HG03432 (cell line): ENCODE measurements around the gene CCDC88A.
A peak's percentile ranks its signal among the peaks of the same experiment; 100 is the strongest.
"Not testable (repeated sequence)": the region's sequence is repeated elsewhere in the genome, so short reads cannot be mapped to it uniquely, and the experiment has no call there.

Experiments used
- ATAC-seq: cut with Tn5 transposase; IDR thresholded peaks from one replicate; pipeline ENCODE4 v1.9.1; 2021; ENCODE audit warnings: mild to moderate bottlenecking, moderate library complexity; ENCODE audit not compliant: unreplicated experiment

The CCDC88A gene

GRCh38 chr2:55391155-55391554 lies 28.5 kb downstream of the CCDC88A start:
- ATAC-seq, result no peak

GRCh38 chr2:55385516-55385915 lies 34.1 kb downstream of the CCDC88A start:
- ATAC-seq, result not testable (repeated sequence)

- ATAC-seq, result no peak
Observed at GRCh38 chr2:55384786-55385185, 34.9 kb downstream of the CCDC88A start.

- no peak for ATAC-seq
Observed at GRCh38 chr2:55371376-55371775, 48.3 kb downstream of the CCDC88A start.

- ATAC-seq, result no peak
Observed at GRCh38 chr2:55370208-55370607, 49.4 kb downstream of the CCDC88A start.

- ATAC-seq, result no peak
Observed at GRCh38 chr2:55365303-55365702, 54.4 kb downstream of the CCDC88A start.

GRCh38 chr2:55364189-55365055 lies 55.2 kb downstream of the CCDC88A start:
- no peak for ATAC-seq

GRCh38 chr2:55363636-55364035 lies 56.0 kb downstream of the CCDC88A start:
- ATAC-seq, result no peak

- ATAC-seq, result peak; percentile 49
Observed at GRCh38 chr2:55361465-55362189, 58.0 kb downstream of the CCDC88A start.

GRCh38 chr2:55358451-55358850 lies 61.2 kb downstream of the CCDC88A start:
- ATAC-seq, result no peak

- no peak for ATAC-seq
Observed at GRCh38 chr2:55357927-55358326, 61.7 kb downstream of the CCDC88A start.

- no peak for ATAC-seq
Observed at GRCh38 chr2:55357164-55357563, 62.5 kb downstream of the CCDC88A start.

- not testable (repeated sequence) for ATAC-seq
Observed at GRCh38 chr2:55356136-55356535, 63.5 kb downstream of the CCDC88A start.

- ATAC-seq, result no peak
Observed at GRCh38 chr2:55355451-55355850, 64.2 kb downstream of the CCDC88A start.

- ATAC-seq, result no peak
Observed at GRCh38 chr2:55351672-55352071, 68.0 kb downstream of the CCDC88A start.

GRCh38 chr2:55345064-55345463 lies 74.6 kb downstream of the CCDC88A start:
- ATAC-seq, result no peak

- ATAC-seq, result no peak
Observed at GRCh38 chr2:55338268-55338667, 81.4 kb downstream of the CCDC88A start.

- no peak for ATAC-seq
Observed at GRCh38 chr2:55334728-55335127, 84.9 kb downstream of the CCDC88A start.

- no peak for ATAC-seq
Observed at GRCh38 chr2:55330541-55331297, 88.9 kb downstream of the CCDC88A start.

GRCh38 chr2:55327470-55328230 lies 92.0 kb downstream of the CCDC88A start:
- no peak for ATAC-seq

GRCh38 chr2:55314985-55315384 lies 104.7 kb downstream of the CCDC88A start:
- no peak for ATAC-seq
